Liver (tissue), 9 donors: ENCODE measurements around the gene THRAP3. TPM values are rescaled to one million over a fixed set of nuclear protein-coding genes. Genes with fewer than 3 reads are reported as not detected.
"Not testable (repeated sequence)": the region's sequence is repeated elsewhere in the genome, so short reads cannot be mapped to it uniquely, and the experiment has no call there.

ENCODE experiments used
- DNase-seq: peaks from one replicate; pipeline ENCODE4 v3.0.0-alpha.2; 2017; ENCODE audit warnings: low spot score
- H3K27ac ChIP-seq, 2 donors: one replicate each; pipeline ENCODE4 v1.7.0; 2013; ENCODE audit warnings: inconsistent platforms in 2 of 2, low read length in 2 of 2, control low read depth in 1 of 2, low read depth in 1 of 2, mild to moderate bottlenecking in 1 of 2
- H3K27me3 ChIP-seq, 4 donors: one replicate each; pipeline versions ENCODE4 v1.6.1 to v1.7.0; 2013; ENCODE audit warnings: low read length in 3 of 4, inconsistent platforms in 1 of 4, mild to moderate bottlenecking in 1 of 4, moderate library complexity in 1 of 4; ENCODE audit not compliant: control insufficient read depth in 4 of 4, insufficient read depth in 4 of 4
- H3K36me3 ChIP-seq, 4 donors: one replicate each; pipeline versions ENCODE4 v1.6.1 to v1.7.0; 2013; ENCODE audit warnings: low read length in 3 of 4, mild to moderate bottlenecking in 3 of 4, low read depth in 1 of 4, moderate library complexity in 1 of 4; ENCODE audit not compliant: control insufficient read depth in 4 of 4, insufficient read depth in 3 of 4
- H3K4me1 ChIP-seq, 4 donors: one replicate each; pipeline versions ENCODE4 v1.6.1 to v1.7.0; 2013; ENCODE audit warnings: low read length in 3 of 4, mild to moderate bottlenecking in 3 of 4, moderate library complexity in 1 of 4; ENCODE audit not compliant: control insufficient read depth in 4 of 4, insufficient read depth in 4 of 4
- H3K4me3 ChIP-seq, 3 donors: one replicate each; pipeline versions ENCODE4 v1.6.1 to v1.7.0; 2013; ENCODE audit warnings: low read length in 3 of 3, control low read depth in 1 of 3, low read depth in 1 of 3, mild to moderate bottlenecking in 1 of 3
- H3K9ac ChIP-seq, 2 donors: one replicate each; pipeline ENCODE4 v1.7.0; 2013; ENCODE audit warnings: low read length in 2 of 2, mild to moderate bottlenecking in 2 of 2, moderate library complexity in 2 of 2, control low read depth in 1 of 2, low read depth in 1 of 2
- H3K9me3 ChIP-seq, 4 donors: one replicate each; pipeline versions ENCODE4 v1.6.1 to v1.7.0; 2013; ENCODE audit warnings: low read length in 3 of 4; ENCODE audit not compliant: control insufficient read depth in 4 of 4
- ATF3 ChIP-seq: IDR thresholded peaks from 2 replicates; pipeline ENCODE4 v1.6.1; 2016; ENCODE audit warnings: antibody characterized with exemption
- EGR1 ChIP-seq, 2 donors: IDR thresholded peaks; 2 replicates each; pipeline ENCODE4 v1.6.1; 2016 to 2018; ENCODE audit warnings: antibody characterized with exemption in 2 of 2, low read depth in 2 of 2
- FOXA1 ChIP-seq: IDR thresholded peaks from 2 replicates; pipeline ENCODE4 v1.6.1; 2016; ENCODE audit warnings: antibody characterized with exemption
- FOXA2 ChIP-seq: IDR thresholded peaks from 2 replicates; pipeline ENCODE4 v1.6.1; 2016; ENCODE audit warnings: antibody characterized with exemption
- GABPA ChIP-seq, 2 donors: IDR thresholded peaks in 1 of 2; conservative IDR thresholded peaks in 1 of 2; 2 replicates each; pipeline ENCODE4 v1.6.1; 2016; ENCODE audit warnings: antibody characterized with exemption in 2 of 2, mild to moderate bottlenecking in 1 of 2, moderate library complexity in 1 of 2
- HNF4G ChIP-seq: IDR thresholded peaks from 2 replicates; pipeline ENCODE4 v1.6.1; 2016; ENCODE audit warnings: antibody characterized with exemption
- RAD21 ChIP-seq, 2 donors: IDR thresholded peaks; 2 replicates each; pipeline ENCODE4 v1.6.1; 2016; ENCODE audit warnings: antibody characterized with exemption in 2 of 2, mild to moderate bottlenecking in 2 of 2
- RXRA ChIP-seq, 2 donors: IDR thresholded peaks; 2 replicates each; pipeline ENCODE4 v1.6.1; 2017 to 2018; ENCODE audit warnings: antibody characterized with exemption in 2 of 2, mild to moderate bottlenecking in 1 of 2
- SP1 ChIP-seq: IDR thresholded peaks from 2 replicates; pipeline ENCODE4 v1.6.1; 2018; ENCODE audit warnings: antibody characterized with exemption, mild to moderate bottlenecking
- YY1 ChIP-seq: IDR thresholded peaks from 2 replicates; pipeline ENCODE4 v1.6.1; 2016; ENCODE audit warnings: antibody characterized with exemption, mild to moderate bottlenecking
- WGBS: extraction: QIAGEN DNeasy Blood & Tissue Kit; methylation state at CpG from one replicate; pipeline ENCODE4 v1.1.7; 2013; 5-methylcytosine and 5-hydroxymethylcytosine counted together
- polyA plus RNA-seq, 2 donors: library from polyadenylated mRNA; stranded (reverse) in 1 of 2; unstranded in 1 of 2; fragments of 200-250 nt in 1 of 2; fragments of >200 nt in 1 of 2; fragmentation: Nextera tagmentation in 1 of 2; extraction: Ambion mirVana in 1 of 2; gene quantifications; one replicate each; pipeline versions ENCODE4 v1.2.1 to v1.2.3, GENCODE V29; 2013 to 2015
- total RNA-seq, 2 donors: library from RNA; depleted of rRNA; stranded (reverse); fragments of >200 nt; gene quantifications; one replicate each; pipeline ENCODE4 v1.2.3, GENCODE V29; 2014
- TF ChIP-seq, protein P1 (sequence below): IDR thresholded peaks from 2 replicates; pipeline ENCODE4 v1.6.1; 2016; ENCODE audit warnings: antibody characterized with exemption
- donor health status: healthy.
- donor health status: healthy.
- donor health status: healthy.
- donor health status: healthy.
- donor health status: healthy.

The THRAP3 gene
- total and polyA plus RNA-seq, 4 donors, result 21.3 to 55.1 (median 45.8) TPM

- TF ChIP-seq, protein P1, sequence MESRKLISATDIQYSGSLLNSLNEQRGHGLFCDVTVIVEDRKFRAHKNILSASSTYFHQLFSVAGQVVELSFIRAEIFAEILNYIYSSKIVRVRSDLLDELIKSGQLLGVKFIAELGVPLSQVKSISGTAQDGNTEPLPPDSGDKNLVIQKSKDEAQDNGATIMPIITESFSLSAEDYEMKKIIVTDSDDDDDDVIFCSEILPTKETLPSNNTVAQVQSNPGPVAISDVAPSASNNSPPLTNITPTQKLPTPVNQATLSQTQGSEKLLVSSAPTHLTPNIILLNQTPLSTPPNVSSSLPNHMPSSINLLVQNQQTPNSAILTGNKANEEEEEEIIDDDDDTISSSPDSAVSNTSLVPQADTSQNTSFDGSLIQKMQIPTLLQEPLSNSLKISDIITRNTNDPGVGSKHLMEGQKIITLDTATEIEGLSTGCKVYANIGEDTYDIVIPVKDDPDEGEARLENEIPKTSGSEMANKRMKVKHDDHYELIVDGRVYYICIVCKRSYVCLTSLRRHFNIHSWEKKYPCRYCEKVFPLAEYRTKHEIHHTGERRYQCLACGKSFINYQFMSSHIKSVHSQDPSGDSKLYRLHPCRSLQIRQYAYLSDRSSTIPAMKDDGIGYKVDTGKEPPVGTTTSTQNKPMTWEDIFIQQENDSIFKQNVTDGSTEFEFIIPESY, result no peak
Observed at GRCh38 chr1:36212782-36213181, 11.5 kb upstream of the THRAP3 start (continued).

DNA sequence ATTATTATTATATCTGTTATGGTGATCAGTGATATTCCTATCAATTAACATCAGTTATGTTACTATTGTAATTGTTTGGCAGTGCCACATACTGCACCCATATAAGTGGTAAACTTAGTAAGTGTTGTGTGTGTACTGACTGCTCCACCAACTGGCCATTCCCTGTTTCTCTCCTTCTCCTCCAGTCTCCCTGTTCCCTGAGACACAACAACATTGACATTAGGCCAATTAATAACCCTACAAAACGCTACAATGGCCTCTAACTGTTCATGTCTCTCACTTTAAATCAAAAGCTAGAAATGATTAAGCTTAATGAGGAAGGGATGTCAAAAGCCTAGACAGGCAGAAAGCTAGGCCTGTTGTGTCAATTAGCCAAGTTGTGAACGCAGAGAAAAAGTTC, 6.6 kb upstream of the THRAP3 start:
- WGBS, result 70% methylated on average over 2 of the region's 2 CpGs
- TF ChIP-seq FOXA2 (no peak), SP1 (no peak), RAD21 (IDR thresholded peaks at IDR 0.05) (peak; percentile 50 to 52), HNF4G (no peak)
- Histone ChIP-seq H3K4me3 (no peak overlapping the region), H3K9ac (no peak overlapping the region), H3K9me3 (no peaks in the 10 kb centered on the region), H3K27ac (no peak overlapping the region), H3K4me1 (no peaks in the 10 kb centered on the region), H3K27me3 (no peaks in the 10 kb centered on the region), H3K36me3 (no peaks in the 10 kb centered on the region)
- no peak for DNase-seq

- H3K27me3 ChIP-seq, H3K27ac ChIP-seq, H3K36me3 ChIP-seq, H3K9me3 ChIP-seq, DNase-seq, H3K9ac ChIP-seq, H3K4me3 ChIP-seq: not testable (repeated sequence)
- peaks cover 0 to 26% (median 21%) of the 10 kb centered on the region in 4 donors for H3K4me1 ChIP-seq
- WGBS, result 94% methylated on average over 7 of the region's 7 CpGs
Observed at GRCh38 chr1:36221901-36222300, 2.3 kb upstream of the THRAP3 start.

DNA sequence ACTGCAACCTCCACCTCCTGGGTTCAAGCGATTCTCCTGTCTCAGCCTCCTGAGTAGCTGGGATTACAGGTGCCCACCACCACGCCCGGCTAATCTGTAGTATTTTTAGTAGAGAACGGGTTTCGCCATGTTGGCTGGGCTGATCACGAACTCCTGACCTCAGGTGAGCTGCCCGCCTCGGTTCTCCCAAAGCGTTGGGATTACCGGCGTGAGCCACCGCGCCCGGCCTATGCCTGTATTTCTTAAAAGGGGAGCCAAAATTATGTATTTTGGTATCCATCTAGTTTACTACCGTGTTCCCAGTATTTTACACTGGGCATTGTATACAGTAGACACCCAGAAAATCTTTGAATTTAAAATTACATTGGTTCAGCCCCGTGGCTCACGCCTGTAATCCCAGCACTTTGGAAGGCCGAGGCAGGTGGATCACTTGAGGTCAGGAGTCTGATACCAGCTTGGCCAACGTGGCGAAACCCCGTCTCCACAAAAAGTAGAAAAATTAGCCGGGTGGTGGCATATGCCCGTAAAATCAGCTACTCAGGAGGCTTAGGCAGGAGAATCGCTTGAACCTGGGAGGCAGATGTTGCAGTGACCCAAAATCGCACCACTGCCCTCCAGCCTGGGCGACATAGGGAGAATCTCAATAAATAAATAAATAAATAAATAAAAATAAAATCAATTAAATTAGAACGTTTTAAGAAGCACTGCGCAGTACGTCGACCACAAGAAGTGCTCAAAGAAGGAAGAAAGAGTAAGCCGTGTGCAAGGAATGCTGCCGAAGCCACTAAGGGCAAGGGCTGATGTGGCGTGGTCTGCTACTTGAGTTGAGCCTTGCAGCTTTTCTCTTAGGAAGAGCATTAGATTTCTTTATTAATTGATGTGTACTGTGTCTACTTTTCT, 1.5 kb upstream of the THRAP3 start:
- no peaks in the 10 kb centered on the region for H3K36me3 ChIP-seq
- no peaks in the 10 kb centered on the region for H3K9me3 ChIP-seq
- H3K27me3 ChIP-seq, result no peaks in the 10 kb centered on the region
- peak overlapping the region; percentile 92 to 93 for H3K27ac ChIP-seq
- DNase-seq, result no peak
- WGBS, result 88% methylated on average over 33 of the region's 33 CpGs
- H3K4me3 ChIP-seq, result peak overlapping the region; percentile 58 to 86 (median 74)
- H3K9ac ChIP-seq, result peak overlapping the region; percentile 86 to 97
- TF ChIP-seq FOXA1 (no peak), GABPA (IDR thresholded peaks at IDR 0.05 in 1 of 2, conservative IDR thresholded peaks at IDR 0.05 in 1 of 2) (no peak), ATF3 (no peak), RAD21 (IDR thresholded peaks at IDR 0.05) (no peak), RXRA (IDR thresholded peaks at IDR 0.05) (no peak), EGR1 (IDR thresholded peaks at IDR 0.05; ENCODE audit: low read depth in 2 of 2) (no peak), HNF4G (no peak), YY1 (no peak), FOXA2 (no peak)
- H3K4me1 ChIP-seq, result peaks cover 0 to 27% (median 22%) of the 10 kb centered on the region in 4 donors
